Stimulated activated CD4-positive, alpha-beta T cell treated with anti-CD3 and anti-CD28 coated beads, TNF-alpha, amount 100 ng/mL, for 4 hours (primary cell): ENCODE data around the gene CXCR3.
"Not testable (repeated sequence)": the region's sequence is repeated elsewhere in the genome, so short reads cannot be mapped to it uniquely, and the experiment has no call there.

Experiments
- DNase-seq, 3 experiments: peaks; one replicate each; pipeline ENCODE4 v3.0.0-alpha.2; 2020; ENCODE audit warnings: low read depth in 3 of 3

The CXCR3 gene

DNA sequence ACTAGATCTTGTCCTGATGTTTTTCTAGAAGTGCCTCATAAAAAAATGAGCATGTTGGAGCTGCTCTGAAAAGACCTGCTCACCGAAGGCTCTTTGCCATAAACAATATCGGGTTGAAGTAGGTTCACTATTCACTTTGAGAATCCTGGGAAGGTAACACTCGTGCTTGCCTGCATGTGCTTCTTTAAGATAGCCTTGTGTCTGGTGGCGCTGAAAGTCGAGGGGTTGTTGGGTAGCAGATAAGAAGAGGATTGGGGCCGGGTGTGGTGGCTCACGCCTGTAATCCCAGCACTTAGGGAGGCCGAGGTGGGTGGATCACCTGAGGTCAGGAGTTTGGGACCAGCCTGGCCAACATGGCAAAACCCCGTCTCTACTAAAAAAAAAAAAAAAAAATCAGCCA, 6.6 kb downstream of the CXCR3 start:
- not testable (repeated sequence) for DNase-seq

DNA sequence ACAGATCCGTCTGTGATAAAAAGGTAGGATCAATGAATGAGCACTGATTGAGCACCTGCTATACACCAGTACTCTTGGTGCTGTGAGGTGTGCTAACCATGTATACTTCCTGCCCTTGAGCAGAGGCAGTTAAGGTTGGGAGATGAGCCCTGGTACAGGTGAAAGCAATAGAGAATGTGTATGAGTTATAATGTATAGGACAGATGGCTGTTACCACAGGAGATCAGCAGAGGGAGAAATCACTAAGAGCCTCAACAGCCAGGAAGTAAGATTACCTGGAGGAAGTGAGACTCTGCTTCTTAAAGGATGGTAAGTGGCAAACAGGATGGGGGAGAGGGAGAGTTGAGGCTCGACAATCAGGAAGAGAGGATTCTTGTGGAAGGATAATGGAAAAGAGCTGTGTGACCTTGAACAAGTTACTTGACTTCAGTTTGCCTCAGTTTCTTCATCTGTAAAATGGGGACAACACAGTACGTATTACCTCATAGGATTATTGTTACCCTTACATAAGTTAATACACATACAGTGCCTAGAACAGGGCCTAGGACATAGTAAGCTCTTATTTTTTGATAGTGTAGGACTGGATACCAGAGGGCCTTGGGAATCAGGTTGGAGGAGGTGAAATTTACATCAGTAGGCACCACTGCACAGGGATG, 9.1 kb downstream of the CXCR3 start:
- no peak for DNase-seq

DNA sequence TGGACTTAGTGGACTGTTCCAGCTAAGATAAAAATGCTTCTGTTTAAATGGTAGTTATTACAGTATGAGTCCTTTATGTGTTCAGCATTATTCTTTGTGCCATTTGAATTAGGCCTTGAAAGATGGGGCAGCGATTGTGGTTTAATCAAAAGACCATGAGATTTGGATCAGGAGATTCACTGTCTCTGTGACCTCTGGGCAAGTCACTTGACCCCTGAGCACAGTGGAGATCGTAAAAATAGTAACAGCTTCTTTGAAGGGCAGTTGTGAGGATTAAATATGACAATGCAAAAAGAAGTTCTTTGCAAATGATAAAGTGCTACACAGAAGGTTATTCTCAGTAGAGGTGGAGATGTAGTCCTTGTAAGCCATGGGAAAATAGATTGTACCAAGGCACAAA, 10.8 kb downstream of the CXCR3 start:
- no peak for DNase-seq

DNA sequence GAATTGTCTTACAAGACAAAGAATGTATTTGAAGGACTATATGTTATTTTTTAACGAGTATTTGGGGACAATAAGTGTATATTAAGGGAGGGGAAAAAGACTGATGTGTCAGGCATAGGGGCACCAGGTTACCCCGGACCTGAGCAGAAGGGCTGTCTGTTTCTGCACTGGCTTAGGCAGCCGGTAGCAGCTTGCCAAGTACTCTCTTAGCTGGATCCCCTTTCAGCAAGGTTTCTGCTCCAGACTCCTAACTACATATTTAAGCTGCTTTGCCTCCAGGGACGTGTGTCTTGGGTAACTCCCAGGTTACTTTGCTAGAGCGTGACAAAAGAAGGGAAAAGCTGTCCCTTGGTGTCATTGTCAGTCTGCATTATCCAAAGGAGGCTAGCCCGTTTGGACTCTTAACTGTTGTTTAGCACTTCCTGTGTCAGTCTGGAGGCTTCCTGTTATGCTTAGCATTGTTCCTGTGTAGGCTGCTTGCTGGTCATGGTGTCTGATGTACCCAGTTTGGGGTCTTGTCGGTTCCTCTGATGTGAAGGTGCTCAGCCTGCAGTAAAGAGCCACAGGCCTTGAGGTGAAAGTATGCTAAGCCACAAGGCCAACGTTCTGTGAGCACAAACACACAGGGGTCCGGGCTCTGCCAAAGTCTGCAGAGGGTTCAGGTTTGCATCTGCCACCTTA, 11.6 kb downstream of the CXCR3 start:
- DNase-seq = no peak

DNA sequence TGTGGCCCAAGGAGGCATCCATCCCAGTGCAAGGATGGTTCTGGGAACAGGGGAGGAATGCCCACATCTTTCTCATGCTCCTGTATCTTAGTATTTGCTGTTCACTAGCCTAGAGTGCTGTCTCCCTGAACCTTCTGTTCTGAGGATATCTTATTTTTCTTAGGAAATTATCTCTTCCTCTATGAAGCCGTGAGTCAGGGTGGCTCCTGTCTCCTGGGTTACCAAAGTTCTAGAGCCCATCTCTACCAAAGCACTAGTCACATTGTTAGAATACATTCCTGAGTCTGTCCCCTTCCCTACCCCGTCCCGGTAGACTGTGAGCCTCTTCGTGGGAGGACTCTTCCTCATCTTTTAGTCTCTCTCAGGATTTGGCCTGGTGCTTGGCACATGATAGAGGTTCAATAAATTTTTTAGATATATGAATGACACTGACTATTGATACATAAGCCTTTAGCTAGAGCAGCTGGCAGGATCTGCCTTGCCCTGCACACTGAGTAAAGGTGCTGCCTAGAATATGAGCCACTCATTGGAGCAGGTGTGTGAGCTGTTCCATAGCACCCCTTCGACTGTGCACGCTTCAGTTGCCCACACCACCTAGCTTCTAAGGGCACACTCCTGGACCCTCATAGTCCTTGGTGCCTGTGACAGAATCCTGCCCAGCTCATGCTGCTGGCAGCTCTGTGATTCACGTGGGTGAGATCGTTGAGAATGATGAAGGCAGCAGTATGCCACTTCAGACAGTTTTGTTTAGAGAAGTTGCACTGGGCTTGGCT, 13.3 kb downstream of the CXCR3 start:
- DNase-seq = no peak

DNA sequence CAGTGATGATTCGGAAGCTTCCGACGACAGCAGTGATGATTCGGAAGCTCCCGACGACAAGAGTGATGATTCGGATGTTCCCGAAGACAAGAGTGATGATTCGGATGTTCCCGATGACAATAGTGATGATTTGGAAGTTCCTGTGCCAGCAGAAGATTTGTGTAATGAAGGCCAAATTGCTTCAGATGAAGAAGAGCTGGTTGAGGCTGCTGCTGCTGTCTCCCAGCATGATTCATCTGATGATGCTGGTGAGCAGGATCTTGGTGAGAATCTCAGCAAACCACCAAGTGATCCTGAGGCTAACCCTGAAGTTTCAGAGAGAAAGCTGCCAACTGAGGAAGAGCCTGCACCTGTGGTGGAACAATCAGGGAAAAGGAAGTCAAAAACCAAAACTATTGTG, 14.2 kb downstream of the CXCR3 start:
- DNase-seq = no peak

DNA sequence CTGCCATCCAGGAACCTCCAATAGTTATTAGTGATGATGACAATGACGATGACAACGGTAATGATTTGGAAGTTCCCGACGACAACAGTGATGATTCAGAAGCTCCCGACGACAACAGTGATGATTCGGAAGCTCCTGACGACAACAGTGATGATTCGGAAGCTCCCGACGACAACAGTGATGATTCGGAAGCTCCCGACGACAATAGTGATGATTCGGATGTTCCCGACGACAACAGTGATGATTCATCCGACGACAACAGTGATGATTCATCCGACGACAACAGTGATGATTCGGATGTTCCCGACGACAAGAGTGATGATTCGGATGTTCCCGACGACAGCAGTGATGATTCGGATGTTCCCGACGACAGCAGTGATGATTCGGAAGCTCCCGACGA, 14.7 kb downstream of the CXCR3 start:
- DNase-seq = no peak

DNA sequence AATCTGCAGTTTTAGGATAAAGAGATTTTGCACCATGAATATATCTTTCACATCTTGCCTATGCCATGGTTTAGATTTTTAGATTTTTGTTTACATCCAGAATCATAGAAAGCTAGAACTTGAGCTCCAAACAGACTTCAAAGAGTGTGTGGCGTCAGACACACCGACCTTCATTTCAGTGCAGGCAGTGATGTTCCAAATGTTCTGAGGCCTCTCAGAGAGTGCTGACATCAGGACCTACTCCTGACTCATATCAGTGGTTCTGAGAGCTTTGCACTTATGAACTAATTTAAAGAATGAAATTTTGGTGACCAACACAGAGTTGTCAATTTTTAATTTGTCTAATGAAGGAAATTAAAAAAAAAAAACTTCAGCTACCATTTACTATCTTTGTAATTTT, 18.3 kb downstream of the CXCR3 start:
- no peak for DNase-seq

DNA sequence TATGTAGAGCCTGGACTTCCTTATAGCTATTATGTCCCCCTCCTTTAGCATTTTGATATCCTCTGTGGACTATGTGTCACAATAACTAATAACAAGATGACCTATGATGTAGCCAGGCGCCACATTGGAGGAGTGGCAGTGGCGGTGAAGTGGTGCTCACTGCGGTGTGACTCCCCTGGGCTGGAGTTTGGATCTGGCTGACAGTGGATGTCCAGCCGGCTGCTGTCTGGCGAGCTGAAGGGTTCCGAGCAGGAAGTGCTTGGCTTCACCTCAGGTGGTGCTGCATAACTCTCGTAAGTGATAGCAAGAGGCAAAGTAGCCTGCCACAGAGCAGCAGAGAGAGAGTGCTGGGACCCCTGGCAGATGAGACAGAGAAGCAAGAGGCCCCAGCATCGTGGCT, 25.1 kb downstream of the CXCR3 start:
- not testable (repeated sequence) for DNase-seq

DNA sequence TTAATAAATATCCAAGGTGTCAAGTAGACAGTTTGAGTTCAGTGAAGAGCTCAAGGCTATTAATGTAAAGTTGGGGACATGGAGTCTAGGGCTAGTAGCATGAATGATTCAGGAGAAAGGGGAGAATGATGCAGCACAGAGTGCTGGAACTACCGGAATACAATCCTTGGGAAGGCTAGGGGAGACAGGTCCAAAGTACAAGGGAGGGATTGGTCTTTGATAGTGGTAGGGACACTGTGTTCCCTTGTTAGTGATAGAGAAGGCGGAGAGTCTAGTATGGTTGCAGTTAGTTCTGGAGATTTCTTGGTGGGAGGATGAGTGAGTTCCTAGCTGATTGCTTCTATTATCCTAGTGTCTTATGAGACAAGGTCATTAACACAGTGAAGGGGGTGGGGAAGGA, 31.4 kb downstream of the CXCR3 start:
- DNase-seq = no peak

DNA sequence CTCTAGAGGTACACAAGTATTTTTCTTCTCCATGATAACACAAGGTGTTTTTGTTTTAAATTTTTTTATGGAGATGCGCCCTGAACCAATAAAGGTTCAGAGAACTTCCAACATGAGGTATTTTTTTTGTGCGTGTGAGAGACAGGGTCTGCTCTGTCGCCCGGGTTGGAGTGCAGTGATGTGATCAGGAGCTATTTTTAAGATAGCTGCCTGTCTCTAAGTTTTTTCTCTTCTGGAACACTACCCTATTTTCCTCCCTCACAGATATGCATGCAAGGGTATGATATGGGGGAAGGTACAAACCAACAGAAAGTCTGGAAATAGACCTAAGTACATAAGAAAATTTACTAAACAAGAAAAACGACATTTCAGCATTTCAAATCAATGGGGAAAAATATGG, 37.1 kb downstream of the CXCR3 start:
- DNase-seq = no peak

DNA sequence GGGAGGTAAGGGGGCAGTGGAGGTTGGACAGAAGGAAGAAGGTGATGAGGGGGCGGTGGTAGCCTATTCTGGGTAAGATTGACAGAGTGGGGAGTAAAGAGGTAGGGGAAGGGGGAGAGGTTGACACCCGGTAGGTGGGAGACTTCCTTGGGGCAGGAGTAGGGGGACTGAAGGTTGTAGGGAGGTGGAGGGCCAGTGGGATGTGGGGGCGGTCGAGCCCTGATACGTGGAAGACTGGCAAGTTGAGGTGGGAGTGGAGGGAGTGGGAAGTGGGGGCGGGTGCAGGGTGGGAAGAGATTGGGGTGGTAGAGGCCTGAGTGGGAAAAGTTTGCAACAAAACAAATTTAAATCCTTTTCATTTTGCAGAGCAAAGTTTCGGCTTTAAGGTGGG, 38.3 kb downstream of the CXCR3 start:
- DNase-seq = no peak

DNA sequence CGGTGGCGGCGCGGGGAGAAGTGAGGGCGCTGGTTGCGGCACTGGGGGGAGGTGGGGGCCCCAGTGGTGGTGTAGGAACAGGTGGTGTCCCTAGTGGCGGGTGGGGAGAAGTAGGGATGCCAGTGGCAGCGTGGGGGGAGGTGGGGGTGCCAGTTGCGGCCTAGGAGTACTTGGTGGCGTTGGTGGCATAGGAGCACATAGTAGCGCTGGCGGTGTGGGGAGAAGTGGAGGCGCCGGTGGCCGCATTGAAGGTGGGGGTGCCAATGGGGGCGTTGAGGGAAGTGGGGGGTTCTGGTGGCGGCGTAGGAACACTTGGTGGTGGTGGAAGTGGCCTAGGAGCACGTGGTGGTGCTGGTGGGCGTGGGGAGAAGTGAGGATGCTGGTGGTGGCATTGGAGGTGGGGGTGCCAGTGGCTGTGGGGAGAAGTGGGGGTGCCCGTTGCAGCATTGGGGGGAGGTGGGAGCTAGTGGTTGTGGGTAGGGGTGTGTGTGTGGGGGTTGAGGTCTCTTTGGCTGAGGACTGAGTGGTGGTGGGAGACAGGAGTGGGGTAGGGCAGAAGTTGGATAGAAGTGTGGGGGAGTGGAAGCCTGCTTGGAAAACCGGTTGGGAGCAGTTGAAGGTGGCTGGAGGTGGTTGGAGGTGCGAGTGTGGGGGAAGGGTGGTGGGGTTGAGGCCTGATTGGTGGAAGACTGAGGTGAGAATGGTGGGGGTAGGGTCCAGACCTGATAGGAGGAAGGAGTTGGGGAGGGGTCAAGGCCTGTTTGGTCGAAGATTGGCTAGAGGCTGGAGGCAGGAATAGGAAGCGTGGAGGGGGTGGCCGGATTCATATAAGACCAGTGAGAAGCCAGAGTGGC, 38.9 kb downstream of the CXCR3 start:
- DNase-seq = no peak

DNA sequence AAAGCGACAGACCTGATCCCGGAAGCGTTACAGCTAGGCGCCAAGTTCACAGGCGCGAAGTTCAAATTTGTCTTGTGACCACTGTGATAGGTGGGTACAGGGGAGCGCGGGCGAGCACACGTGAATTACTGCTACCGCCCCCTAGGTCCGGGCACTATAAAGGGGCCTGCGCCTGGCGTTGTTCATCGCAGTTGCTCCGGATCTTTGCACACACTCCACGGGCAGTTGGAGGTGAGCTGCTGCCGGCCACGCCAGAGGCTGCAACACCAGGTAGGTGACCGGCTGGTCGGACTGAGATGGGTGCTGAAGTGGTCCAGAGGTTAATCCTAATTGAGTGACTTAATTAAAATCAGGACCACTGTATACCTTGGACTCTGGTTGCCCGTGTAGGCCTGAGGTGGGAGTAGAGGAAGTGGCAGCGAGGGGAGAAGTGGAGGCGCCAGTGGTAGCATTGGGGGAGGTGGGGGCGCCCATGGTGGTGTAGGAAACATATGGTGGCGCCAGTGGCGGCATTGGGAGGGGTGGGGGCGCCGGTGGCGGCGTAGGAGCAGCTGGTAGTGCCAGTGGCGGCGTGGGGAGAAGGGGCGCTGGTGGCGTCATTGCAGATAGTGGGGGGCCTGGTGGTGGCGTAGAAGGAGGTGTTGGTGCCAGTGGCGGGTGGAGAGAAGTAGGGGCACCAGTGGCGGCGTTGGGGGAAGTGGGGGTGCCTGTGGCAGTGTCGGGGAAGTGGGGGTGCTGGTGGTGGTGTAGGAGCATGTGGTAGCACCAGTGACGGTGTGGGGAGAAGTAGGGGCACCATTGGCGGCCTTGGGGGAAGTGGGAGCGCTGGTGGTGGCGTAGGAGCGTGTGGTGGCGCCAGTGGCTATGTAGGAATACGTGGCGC, 39.8 kb downstream of the CXCR3 start, which contains the start of gene GCNA:
Gene GCNA, plus strand, starts transcription at position 185 of the 883 bp plus-strand sequence. CDS start 2,385 bp downstream, outside the sequence.
- DNase-seq = no peak

DNA sequence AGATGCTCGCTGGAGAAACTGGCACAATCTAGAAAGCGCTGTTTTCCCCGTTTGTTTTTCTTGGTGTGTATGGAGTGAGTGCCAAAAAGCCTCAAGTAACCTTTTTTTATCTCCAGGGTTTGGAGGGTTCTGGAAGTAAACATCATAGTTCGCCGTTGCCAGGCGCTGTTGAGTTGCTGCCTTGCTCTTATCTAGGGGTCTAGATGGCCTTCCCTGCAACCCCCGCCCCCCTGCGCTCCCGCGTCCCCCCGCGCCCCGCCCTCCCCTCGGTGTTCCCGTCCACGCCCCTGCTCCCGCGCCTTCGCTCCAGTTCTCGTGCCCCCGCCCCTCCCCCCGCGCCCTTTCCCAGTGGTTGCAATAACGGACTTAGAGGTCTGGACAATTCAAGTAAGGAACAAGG, 40.6 kb downstream of the CXCR3 start:
- no peak for DNase-seq

DNA sequence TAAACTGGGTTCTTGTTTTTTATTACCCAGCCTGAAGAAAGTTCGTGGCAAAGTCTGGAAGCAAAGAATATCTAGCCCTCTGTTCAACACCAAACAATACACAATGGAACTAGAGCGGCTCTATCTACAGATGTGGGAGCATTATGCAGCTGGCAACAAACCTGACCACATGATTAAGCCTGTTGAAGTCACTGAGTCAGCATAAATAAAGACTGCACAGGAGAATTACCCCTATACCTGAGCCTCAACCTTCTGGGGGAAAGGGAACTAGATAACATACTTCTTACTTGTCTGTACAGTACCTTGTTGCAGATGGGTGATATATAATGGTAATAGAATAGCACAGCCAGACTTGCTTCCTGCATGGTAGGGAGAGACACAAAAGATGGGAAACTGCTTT, 44.7 kb downstream of the CXCR3 start:
- DNase-seq = no peak

DNA sequence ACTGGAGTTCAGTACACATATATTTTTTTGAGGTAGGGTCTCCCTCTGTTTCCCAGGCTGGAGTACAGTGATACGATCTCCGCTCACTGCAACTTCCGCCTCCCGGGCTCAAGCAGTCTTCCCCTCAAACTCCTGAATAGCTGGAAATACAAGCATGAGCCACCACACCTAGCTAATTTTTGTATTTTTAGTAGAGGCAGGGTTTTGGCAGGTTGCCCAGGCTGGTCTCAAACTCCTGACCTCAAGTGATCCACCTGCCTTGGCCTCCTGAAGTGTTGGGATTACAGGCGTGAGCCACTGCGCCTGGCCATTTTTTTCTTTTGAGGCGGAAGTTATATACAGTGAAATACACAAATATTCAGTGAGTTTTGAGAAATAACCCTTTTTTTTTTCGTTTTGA, 46.9 kb downstream of the CXCR3 start:
- not testable (repeated sequence) for DNase-seq
